ENCODE data around the gene NF1. TPM values are rescaled to one million over a fixed set of nuclear protein-coding genes. Genes with fewer than 3 reads are reported as not detected.

The NF1 gene
- total RNA-seq, 1 donor from 2014 or later, result 66.7 TPM

DNA sequence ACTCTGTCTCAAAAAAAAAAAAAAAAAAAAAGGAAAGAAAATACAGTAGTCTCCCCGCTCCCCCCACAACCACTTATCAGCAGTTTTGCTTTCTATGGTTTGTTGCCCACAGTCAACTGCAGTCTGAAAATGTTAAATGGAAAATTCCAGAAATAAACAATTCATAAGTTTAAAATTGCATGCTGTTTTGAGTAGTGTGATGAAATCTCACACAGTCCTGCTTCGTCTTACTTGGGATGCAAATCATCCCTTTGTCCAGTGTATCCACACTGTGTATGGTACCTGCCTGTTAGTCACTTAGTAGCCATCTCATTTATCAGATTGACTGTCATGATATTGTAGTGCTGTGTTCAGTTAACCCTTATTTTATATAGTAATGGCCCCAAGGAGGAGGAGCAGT, 41.5 kb downstream of the NF1 start:
- DNase-seq (ENCODE audit: extremely low spot score, unreplicated experiment), result no peak
- Mint-ChIP-seq H3K4me3 (ENCODE audit: unreplicated experiment) (no peak overlapping the region), H3K27me3 (ENCODE audit: unreplicated experiment) (no peaks in the 10 kb centered on the region), H3K4me1 (ENCODE audit: unreplicated experiment) (peaks cover 6% of the 10 kb centered on the region), H3K27ac (ENCODE audit: unreplicated experiment) (no peak overlapping the region), H3K36me3 (ENCODE audit: unreplicated experiment) (peaks cover 41% of the 10 kb centered on the region), H3K9me3 (ENCODE audit: unreplicated experiment) (peaks cover 17% of the 10 kb centered on the region)
- no peak for TF ChIP-seq CTCF (IDR thresholded peaks at IDR 0.05)

DNA sequence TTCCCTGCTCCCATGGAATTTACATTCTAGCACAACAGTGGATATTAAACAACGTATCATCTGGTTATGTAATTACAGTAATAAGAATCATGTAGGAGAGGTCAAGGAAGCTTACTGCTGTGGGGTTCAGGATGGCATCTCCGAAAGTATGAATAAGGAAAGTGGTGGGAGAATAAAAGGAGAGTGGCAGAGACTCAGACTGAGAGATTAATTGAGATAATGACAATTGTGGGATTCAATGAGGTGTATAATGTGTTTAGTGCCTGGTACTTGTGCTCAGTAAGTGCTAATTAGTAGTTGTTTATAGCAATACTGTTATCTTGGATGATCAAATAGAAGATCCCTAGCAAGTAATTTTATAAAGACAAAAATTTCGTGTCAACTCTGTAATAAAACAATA, 45.3 kb downstream of the NF1 start:
- Mint-ChIP-seq H3K4me3 (ENCODE audit: unreplicated experiment) (no peak overlapping the region), H3K36me3 (ENCODE audit: unreplicated experiment) (peaks cover 36% of the 10 kb centered on the region), H3K9me3 (ENCODE audit: unreplicated experiment) (peaks cover 17% of the 10 kb centered on the region), H3K27me3 (ENCODE audit: unreplicated experiment) (no peaks in the 10 kb centered on the region), H3K4me1 (ENCODE audit: unreplicated experiment) (peaks cover 17% of the 10 kb centered on the region), H3K27ac (ENCODE audit: unreplicated experiment) (no peak overlapping the region)
- no peak for DNase-seq (ENCODE audit: extremely low spot score, unreplicated experiment)
- TF ChIP-seq CTCF (IDR thresholded peaks at IDR 0.05), result no peak

GRCh38 chr17:31144428-31144827, 49.7 kb downstream of the NF1 start:
- no peak for DNase-seq (ENCODE audit: extremely low spot score, unreplicated experiment)
- no peak for TF ChIP-seq CTCF (IDR thresholded peaks at IDR 0.05)
- H3K27me3 Mint-ChIP-seq (ENCODE audit: unreplicated experiment), result no peaks in the 10 kb centered on the region
- H3K36me3 Mint-ChIP-seq (ENCODE audit: unreplicated experiment), result peaks cover 21% of the 10 kb centered on the region
- H3K4me3 Mint-ChIP-seq (ENCODE audit: unreplicated experiment), result no peak overlapping the region
- H3K27ac Mint-ChIP-seq (ENCODE audit: unreplicated experiment), result no peak overlapping the region
- no peaks in the 10 kb centered on the region for H3K9me3 Mint-ChIP-seq (ENCODE audit: unreplicated experiment)
- peaks cover 31% of the 10 kb centered on the region for H3K4me1 Mint-ChIP-seq (ENCODE audit: unreplicated experiment)

DNA sequence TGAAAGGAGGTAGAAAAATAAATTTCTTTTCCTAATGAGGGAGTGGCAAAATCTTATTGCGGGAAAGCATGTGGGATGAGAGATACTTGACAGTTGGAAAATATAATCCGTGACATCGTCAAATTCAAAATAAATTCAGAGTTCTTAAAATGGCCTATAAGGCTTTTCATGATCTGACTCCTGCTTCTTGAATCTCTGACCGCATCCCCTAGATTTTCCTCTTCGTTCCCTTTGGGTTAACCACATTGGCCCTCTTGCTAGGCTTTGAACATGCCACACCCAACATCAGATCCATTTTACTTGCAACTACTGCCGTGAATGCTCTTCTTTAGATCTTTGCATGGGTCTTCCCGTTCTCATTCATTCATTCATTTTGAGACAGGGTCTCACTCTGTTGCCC, 50.1 kb downstream of the NF1 start:
- no peak for TF ChIP-seq CTCF (IDR thresholded peaks at IDR 0.05)
- Mint-ChIP-seq H3K4me3 (ENCODE audit: unreplicated experiment) (no peak overlapping the region), H3K36me3 (ENCODE audit: unreplicated experiment) (peaks cover 17% of the 10 kb centered on the region), H3K27me3 (ENCODE audit: unreplicated experiment) (no peaks in the 10 kb centered on the region), H3K4me1 (ENCODE audit: unreplicated experiment) (peaks cover 31% of the 10 kb centered on the region), H3K9me3 (ENCODE audit: unreplicated experiment) (no peaks in the 10 kb centered on the region), H3K27ac (ENCODE audit: unreplicated experiment) (no peak overlapping the region)
- DNase-seq (ENCODE audit: extremely low spot score, unreplicated experiment), result no peak

- Mint-ChIP-seq H3K9me3 (ENCODE audit: unreplicated experiment) (peaks cover 6% of the 10 kb centered on the region), H3K4me1 (ENCODE audit: unreplicated experiment) (peaks cover 21% of the 10 kb centered on the region), H3K27me3 (ENCODE audit: unreplicated experiment) (no peaks in the 10 kb centered on the region), H3K27ac (ENCODE audit: unreplicated experiment) (no peak overlapping the region), H3K4me3 (ENCODE audit: unreplicated experiment) (no peak overlapping the region), H3K36me3 (ENCODE audit: unreplicated experiment) (peaks cover 21% of the 10 kb centered on the region)
- DNase-seq (ENCODE audit: extremely low spot score, unreplicated experiment), result no peak
- TF ChIP-seq CTCF (IDR thresholded peaks at IDR 0.05), result no peak
Observed at GRCh38 chr17:31147507-31148202, 52.9 kb downstream of the NF1 start.

All from osteocyte (in vitro differentiated cells).